H9 (cell line): ENCODE measurements around the gene GPN3. TPM values are rescaled to one million over a fixed set of nuclear protein-coding genes. Genes with fewer than 3 reads are reported as not detected.

Source experiments
- DNase-seq: peaks from one replicate; pipeline ENCODE4 v3.0.0-alpha.2; 2017
- H2AFZ ChIP-seq: one replicate; pipeline ENCODE4 v1.6.1; 2013; ENCODE audit warnings: mild to moderate bottlenecking, low read length, control low read depth, moderate library complexity
- H2AK5ac ChIP-seq: 2 replicates; pipeline ENCODE4 v1.6.1; 2013; ENCODE audit warnings: low read length, control low read depth, mixed read lengths; ENCODE audit not compliant: insufficient read length
- H2BK120ac ChIP-seq: one replicate; pipeline ENCODE4 v1.6.1; 2013; ENCODE audit warnings: low read depth, mild to moderate bottlenecking, low read length, control low read depth, inconsistent platforms; ENCODE audit not compliant: poor library complexity, severe bottlenecking
- H2BK12ac ChIP-seq: 2 replicates; pipeline ENCODE4 v1.6.1; 2013; ENCODE audit warnings: low read length, control low read depth, mixed read lengths, low read depth; ENCODE audit not compliant: insufficient read length
- H2BK15ac ChIP-seq: 2 replicates; pipeline ENCODE4 v1.6.1; 2013; ENCODE audit warnings: low read depth, low read length, control low read depth
- H2BK20ac ChIP-seq: one replicate; pipeline ENCODE4 v1.6.1; 2013; ENCODE audit warnings: low read depth, mild to moderate bottlenecking, low read length, control low read depth, inconsistent platforms; ENCODE audit not compliant: poor library complexity, severe bottlenecking
- H2BK5ac ChIP-seq: 2 replicates; pipeline ENCODE4 v1.6.1; 2013; ENCODE audit warnings: low read length, control low read depth, mixed read lengths; ENCODE audit not compliant: insufficient read length
- H3K14ac ChIP-seq: 2 replicates; pipeline ENCODE4 v1.6.1; 2013; ENCODE audit warnings: low read length, control low read depth; ENCODE audit not compliant: insufficient read depth
- H3K18ac ChIP-seq: 2 replicates; pipeline ENCODE4 v1.6.1; 2013; ENCODE audit warnings: low read depth, mild to moderate bottlenecking, mixed read lengths, low read length, control low read depth; ENCODE audit not compliant: insufficient read length
- H3K23ac ChIP-seq: 2 replicates; pipeline ENCODE4 v1.6.1; 2013; ENCODE audit warnings: low read length, control low read depth, mixed read lengths, low read depth; ENCODE audit not compliant: insufficient read length
- H3K23me2 ChIP-seq: 2 replicates; pipeline ENCODE4 v1.6.1; 2013; ENCODE audit warnings: low read depth, mild to moderate bottlenecking, mixed read lengths, low read length, control low read depth; ENCODE audit not compliant: insufficient read length, poor library complexity, severe bottlenecking
- H3K27ac ChIP-seq: 2 replicates; pipeline ENCODE4 v1.5.1; 2013; ENCODE audit warnings: low read length, control low read depth, mixed read lengths, low read depth; ENCODE audit not compliant: insufficient read length
- H3K27me3 ChIP-seq: 2 replicates; pipeline ENCODE4 v1.6.1; 2013; ENCODE audit warnings: low read length, control low read depth, inconsistent platforms; ENCODE audit not compliant: insufficient read depth
- H3K4ac ChIP-seq: 2 replicates; pipeline ENCODE4 v1.6.1; 2013; ENCODE audit warnings: low read depth, mild to moderate bottlenecking, control low read depth, inconsistent platforms, low read length, moderate library complexity
- H3K4me1 ChIP-seq: 2 replicates; pipeline ENCODE4 v1.6.1; 2013; ENCODE audit warnings: low read length, control low read depth, inconsistent platforms; ENCODE audit not compliant: insufficient read depth
- H3K4me2 ChIP-seq: 2 replicates; pipeline ENCODE4 v1.6.1; 2013; ENCODE audit warnings: low read length, control low read depth, mixed read lengths; ENCODE audit not compliant: insufficient read length, insufficient read depth
- H3K56ac ChIP-seq: 2 replicates; pipeline ENCODE4 v1.6.1; 2013; ENCODE audit warnings: low read depth, mild to moderate bottlenecking, mixed read lengths, low read length, control low read depth; ENCODE audit not compliant: insufficient read length
- H3K79me1 ChIP-seq: 2 replicates; pipeline ENCODE4 v1.6.1; 2013; ENCODE audit warnings: low read depth, mild to moderate bottlenecking, moderate library complexity, low read length, control low read depth, inconsistent platforms; ENCODE audit not compliant: insufficient read depth, poor library complexity, severe bottlenecking
- H3K79me2 ChIP-seq: 2 replicates; pipeline ENCODE4 v1.6.1; 2013; ENCODE audit warnings: low read length, control low read depth, inconsistent platforms; ENCODE audit not compliant: insufficient read depth
- H3K9ac ChIP-seq: 2 replicates; pipeline ENCODE4 v1.6.1; 2013; ENCODE audit warnings: low read length, control low read depth, mixed read lengths; ENCODE audit not compliant: insufficient read length; ENCODE audit errors: extremely low read depth
- H3K9me3 ChIP-seq: one replicate; pipeline ENCODE4 v1.6.1; 2013; ENCODE audit warnings: low read depth, low read length, inconsistent platforms; ENCODE audit not compliant: control insufficient read depth
- H3T11ph ChIP-seq: one replicate; pipeline ENCODE4 v1.6.1; 2013; ENCODE audit warnings: mild to moderate bottlenecking, low read length, control low read depth, inconsistent platforms
- H4K20me1 ChIP-seq: one replicate; pipeline ENCODE4 v1.6.1; 2013; ENCODE audit not compliant: control insufficient read depth, insufficient read length, insufficient read depth
- H4K5ac ChIP-seq: 2 replicates; pipeline ENCODE4 v1.6.1; 2013; ENCODE audit warnings: low read depth, mild to moderate bottlenecking, mixed read lengths, low read length, control low read depth; ENCODE audit not compliant: insufficient read length
- H4K8ac ChIP-seq: replicated peaks from 2 replicates; pipeline ENCODE4 v1.6.1; 2013; ENCODE audit warnings: low read length, control low read depth, mixed read lengths, low read depth; ENCODE audit not compliant: insufficient read length
- H4K91ac ChIP-seq: 2 replicates; pipeline ENCODE4 v1.6.1; 2013; ENCODE audit warnings: low read depth, mild to moderate bottlenecking, moderate library complexity, mixed read lengths, low read length, control low read depth; ENCODE audit not compliant: insufficient read length
- H3K27ac Mint-ChIP-seq, 3 experiments: 2 replicates in 2 of 3; 3 replicates in 1 of 3; pipeline ENCODE4 v1.8.0; 2020 to 2021; ENCODE audit warnings: mixed read lengths in 3 of 3, mild to moderate bottlenecking in 1 of 3, moderate library complexity in 1 of 3
- H3K27me3 Mint-ChIP-seq: 2 replicates; pipeline ENCODE4 v1.8.0; 2021; ENCODE audit warnings: low read depth, mild to moderate bottlenecking, moderate library complexity, mixed read lengths
- H3K36me3 Mint-ChIP-seq, 3 experiments: 2 replicates in 2 of 3; 3 replicates in 1 of 3; pipeline ENCODE4 v1.8.0; 2020 to 2021; ENCODE audit warnings: low read depth in 3 of 3, mixed read lengths in 3 of 3; ENCODE audit not compliant: insufficient read depth in 1 of 3
- H3K4me1 Mint-ChIP-seq, 2 experiments: 2 replicates each; pipeline ENCODE4 v1.8.0; 2020; ENCODE audit warnings: mixed read lengths in 2 of 2
- H3K4me3 Mint-ChIP-seq, 2 experiments: 2 replicates in 1 of 2; 3 replicates in 1 of 2; pipeline ENCODE4 v1.8.0; 2020 to 2021; ENCODE audit warnings: mild to moderate bottlenecking in 2 of 2, mixed read lengths in 2 of 2, moderate library complexity in 1 of 2
- H3K9me3 Mint-ChIP-seq, 2 experiments: 2 replicates in 1 of 2; 3 replicates in 1 of 2; pipeline ENCODE4 v1.8.0; 2020; ENCODE audit warnings: mild to moderate bottlenecking in 2 of 2, mixed read lengths in 2 of 2, moderate library complexity in 1 of 2
- CTCF ChIP-seq: fragments of 200-600 bp; sonication (generic); conservative IDR thresholded peaks from 3 replicates; pipeline ENCODE4 v1.8.0; 2021; ENCODE audit warnings: antibody characterized with exemption, mild to moderate bottlenecking
- WGBS: extraction: QIAGEN DNeasy Blood & Tissue Kit; methylation state at CpG from one replicate; pipeline ENCODE4 v1.1.7; 2013; ENCODE audit warnings: missing lambda C conversion rate, low lambda C conversion rate, mixed read lengths; ENCODE audit not compliant: insufficient read length; ENCODE audit errors: extremely low coverage; 5-methylcytosine and 5-hydroxymethylcytosine counted together
- total RNA-seq: library from RNA; stranded (reverse); gene quantifications from 2 replicates; pipeline ENCODE4 v1.2.1, GENCODE V29; 2021

GPN3 gene
- total RNA-seq, 1 experiment from 2014 or later = 45.3 TPM

GRCh38 chr12:110451263-110451662, 16.8 kb downstream of the GPN3 start:
- H3K14ac ChIP-seq = no peak overlapping the region
- H3K18ac ChIP-seq = no peak overlapping the region
- H3K79me1 ChIP-seq = peaks cover 7% of the 10 kb centered on the region
- no peak overlapping the region for H2AFZ ChIP-seq
- Mint-ChIP-seq H3K36me3 (peaks cover 8 to 59% (median 40%) of the 10 kb centered on the region in 3 experiments; a peak in 6 of 7 replicates), H3K27ac (peak overlapping the region in 1 of 3 experiments; percentile 41; a peak in 2 of 7 replicates), H3K4me3 (no peak overlapping the region; a peak in 1 of 5 replicates), H3K9me3 (no peaks in the 10 kb centered on the region; a peak in 1 of 5 replicates), H3K4me1 (peaks cover 5 to 10% of the 10 kb centered on the region in 2 experiments), H3K27me3 (no peaks in the 10 kb centered on the region)
- H3K56ac ChIP-seq = no peak overlapping the region
- WGBS = no CpG with 5 or more reads among the region's 1 CpG
- H3K4me1 ChIP-seq = no peaks in the 10 kb centered on the region
- H3K4ac ChIP-seq = no peak overlapping the region
- no peak overlapping the region for H2BK15ac ChIP-seq
- no peak overlapping the region for H2BK12ac ChIP-seq
- no peak overlapping the region for H2AK5ac ChIP-seq
- no peak overlapping the region for H4K8ac ChIP-seq
- no peak overlapping the region for H2BK5ac ChIP-seq
- no peak overlapping the region for H3K27ac ChIP-seq
- no peak overlapping the region for H3T11ph ChIP-seq
- no peak overlapping the region for H4K91ac ChIP-seq
- TF ChIP-seq CTCF = no peak
- no peak overlapping the region for H2BK120ac ChIP-seq
- no peak overlapping the region for H3K23ac ChIP-seq
- H2BK20ac ChIP-seq = no peak overlapping the region
- H3K9ac ChIP-seq = no peak overlapping the region
- H3K27me3 ChIP-seq = no peaks in the 10 kb centered on the region
- H3K23me2 ChIP-seq = no peaks in the 10 kb centered on the region
- H3K79me2 ChIP-seq = peaks cover 3% of the 10 kb centered on the region; the same call in 1 of the 2 replicates
- DNase-seq = no peak
- no peak overlapping the region for H3K4me2 ChIP-seq
- H3K9me3 ChIP-seq = no peaks in the 10 kb centered on the region
- no peaks in the 10 kb centered on the region for H4K20me1 ChIP-seq
- H4K5ac ChIP-seq = no peak overlapping the region
